WTC11 (cell line): ENCODE results near the gene ERVK3-1. TPM values are rescaled to one million over a fixed set of nuclear protein-coding genes. Genes with fewer than 3 reads are reported as not detected.

Source experiments
- ATAC-seq: fragments of 200-7000 bp; cut with Tn5 transposase; 2 replicates; pipeline ENCODE4 v1.10.0; 2021; ENCODE audit warnings: mild to moderate bottlenecking, moderate library complexity
- CTCF ChIA-PET: fragments of 300-600 bp; sonication (Branson Sonifier 250); formaldehyde crosslinking; loops from one replicate; lab custom pipeline; 2021; ENCODE audit warnings: antibody characterized with exemption; lab: Charles Lee
- POLR2A ChIA-PET: fragments of 350-600 bp; sonication (Branson Sonifier 250); formaldehyde crosslinking; loops from one replicate; lab custom pipeline; 2021; ENCODE audit warnings: antibody characterized with exemption; lab: Charles Lee
- DNase-seq: peaks from one replicate; pipeline ENCODE4 v3.0.0; 2021; ENCODE audit warnings: low spot score
- H3K27ac Mint-ChIP-seq: 2 replicates; pipeline ENCODE4 v1.8.0; 2021; ENCODE audit warnings: mixed read lengths
- H3K27me3 Mint-ChIP-seq: 2 replicates; pipeline ENCODE4 v1.8.0; 2021; ENCODE audit warnings: low read depth, mild to moderate bottlenecking, moderate library complexity, mixed read lengths
- H3K36me3 Mint-ChIP-seq: 2 replicates; pipeline ENCODE4 v1.8.0; 2021; ENCODE audit warnings: mixed read lengths
- H3K4me1 Mint-ChIP-seq: 2 replicates; pipeline ENCODE4 v1.8.0; 2022; ENCODE audit warnings: mixed read lengths
- H3K4me3 Mint-ChIP-seq: 2 replicates; pipeline ENCODE4 v1.8.0; 2021; ENCODE audit warnings: mild to moderate bottlenecking, moderate library complexity, mixed read lengths
- H3K9me3 Mint-ChIP-seq: 2 replicates; pipeline ENCODE4 v1.8.0; 2021; ENCODE audit warnings: mixed read lengths
- GABPB1 ChIP-seq: sonication (generic); formaldehyde crosslinking; IDR thresholded peaks from 2 replicates; pipeline ENCODE4 v1.8.1; 2023; ENCODE audit warnings: mild to moderate bottlenecking, missing genetic modification reagents
- MYBL2 ChIP-seq: sonication (generic); formaldehyde crosslinking; IDR thresholded peaks from 2 replicates; pipeline ENCODE4 v1.8.1; 2023; ENCODE audit warnings: mild to moderate bottlenecking, moderate library complexity, missing genetic modification reagents
- PRRX2 ChIP-seq: fragments of 250-450 bp; sonication (Bioruptor Pico); IDR thresholded peaks from 2 replicates; pipeline ENCODE4 v1.8.0; 2021; ENCODE audit warnings: mild to moderate bottlenecking
- TEAD1 ChIP-seq: sonication (generic); formaldehyde crosslinking; IDR thresholded peaks from 2 replicates; pipeline ENCODE4 v1.8.0; 2022; ENCODE audit warnings: mild to moderate bottlenecking, missing genetic modification reagents
- ZNF121 ChIP-seq: sonication (generic); formaldehyde crosslinking; IDR thresholded peaks from 2 replicates; pipeline ENCODE4 v1.8.0; 2023; ENCODE audit warnings: missing genetic modification reagents
- total RNA-seq: library from RNA; stranded (reverse); gene quantifications from 3 replicates; pipeline ENCODE4 v1.2.3, GENCODE V29; 2021
- TF ChIP-seq, protein P1 (sequence below): fragments of 250-450 bp; sonication (Bioruptor Pico); IDR thresholded peaks from 2 replicates; pipeline ENCODE4 v1.9.0; 2021; ENCODE audit warnings: moderate library complexity, mild to moderate bottlenecking, inconsistent platforms, borderline replicate concordance
- TF ChIP-seq, protein P2 (sequence below): sonication (generic); formaldehyde crosslinking; IDR thresholded peaks from 2 replicates; pipeline ENCODE4 v1.8.0; 2023; ENCODE audit warnings: missing genetic modification reagents
- TF ChIP-seq, protein P3 (sequence below): sonication (generic); formaldehyde crosslinking; IDR thresholded peaks from 2 replicates; pipeline ENCODE4 v1.8.0; 2022; ENCODE audit warnings: mild to moderate bottlenecking, missing genetic modification reagents
- TF ChIP-seq, protein P4 (sequence below): fragments of 250-450 bp; sonication (Bioruptor Pico); IDR thresholded peaks from 2 replicates; pipeline ENCODE4 v2.1.2; 2022; ENCODE audit warnings: mild to moderate bottlenecking, moderate library complexity
- TF ChIP-seq, protein P5 (sequence below): sonication (generic); formaldehyde crosslinking; IDR thresholded peaks from 2 replicates; pipeline ENCODE4 v1.8.1; 2022; ENCODE audit warnings: mild to moderate bottlenecking, moderate library complexity, missing genetic modification reagents
- TF ChIP-seq, protein P6 (sequence below): sonication (generic); formaldehyde crosslinking; IDR thresholded peaks from 2 replicates; pipeline ENCODE4 v1.8.0; 2023; ENCODE audit warnings: missing genetic modification reagents, mild to moderate bottlenecking, borderline replicate concordance

ERVK3-1 gene
- total RNA-seq, 1 experiment from 2014 or later: 26.0 TPM

DNA sequence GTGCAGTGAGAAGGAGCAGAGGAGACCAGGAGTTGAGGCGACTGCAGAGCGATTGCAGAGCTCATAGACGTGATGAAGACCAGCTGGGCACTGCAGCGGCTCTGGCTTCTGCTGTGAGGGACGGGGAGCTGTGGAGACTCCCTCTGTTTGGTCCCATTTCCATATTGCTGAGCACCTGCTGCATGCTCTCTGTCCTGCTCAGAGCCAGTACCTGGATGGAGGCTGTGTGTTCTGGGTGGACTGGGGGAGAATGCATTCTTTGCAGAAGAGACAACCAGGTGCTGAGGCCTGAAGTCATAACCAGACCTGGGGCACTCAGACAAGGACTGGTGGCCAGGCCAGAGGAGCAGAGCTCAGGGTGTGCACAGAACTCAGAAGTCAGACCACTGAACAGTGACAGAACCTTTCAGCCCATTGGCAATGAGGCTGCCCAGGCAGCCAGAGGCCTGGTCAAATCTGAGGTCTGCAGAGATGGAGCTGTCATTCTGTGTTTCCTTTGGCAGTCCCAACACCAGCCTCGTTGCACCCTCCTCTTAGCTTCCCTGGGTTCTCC lies 49.4 kb downstream of the ERVK3-1 start (continued):
- TF ChIP-seq, protein P1, sequence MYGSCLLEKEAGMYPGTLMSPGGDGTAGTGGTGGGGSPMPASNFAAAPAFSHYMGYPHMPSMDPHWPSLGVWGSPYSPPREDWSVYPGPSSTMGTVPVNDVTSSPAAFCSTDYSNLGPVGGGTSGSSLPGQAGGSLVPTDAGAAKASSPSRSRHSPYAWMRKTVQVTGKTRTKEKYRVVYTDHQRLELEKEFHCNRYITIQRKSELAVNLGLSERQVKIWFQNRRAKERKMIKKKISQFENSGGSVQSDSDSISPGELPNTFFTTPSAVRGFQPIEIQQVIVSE (CRISPR knock-in tag): no peak
- TF ChIP-seq GABPB1 (CRISPR knock-in tag) (no peak), ZNF121 (CRISPR knock-in tag) (no peak), PRRX2 (CRISPR knock-in tag) (no peak)
- TF ChIP-seq, protein P2, sequence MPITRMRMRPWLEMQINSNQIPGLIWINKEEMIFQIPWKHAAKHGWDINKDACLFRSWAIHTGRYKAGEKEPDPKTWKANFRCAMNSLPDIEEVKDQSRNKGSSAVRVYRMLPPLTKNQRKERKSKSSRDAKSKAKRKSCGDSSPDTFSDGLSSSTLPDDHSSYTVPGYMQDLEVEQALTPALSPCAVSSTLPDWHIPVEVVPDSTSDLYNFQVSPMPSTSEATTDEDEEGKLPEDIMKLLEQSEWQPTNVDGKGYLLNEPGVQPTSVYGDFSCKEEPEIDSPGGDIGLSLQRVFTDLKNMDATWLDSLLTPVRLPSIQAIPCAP (CRISPR knock-in tag): no peak
- TF ChIP-seq, all 79 proteins: peak for 0

DNA sequence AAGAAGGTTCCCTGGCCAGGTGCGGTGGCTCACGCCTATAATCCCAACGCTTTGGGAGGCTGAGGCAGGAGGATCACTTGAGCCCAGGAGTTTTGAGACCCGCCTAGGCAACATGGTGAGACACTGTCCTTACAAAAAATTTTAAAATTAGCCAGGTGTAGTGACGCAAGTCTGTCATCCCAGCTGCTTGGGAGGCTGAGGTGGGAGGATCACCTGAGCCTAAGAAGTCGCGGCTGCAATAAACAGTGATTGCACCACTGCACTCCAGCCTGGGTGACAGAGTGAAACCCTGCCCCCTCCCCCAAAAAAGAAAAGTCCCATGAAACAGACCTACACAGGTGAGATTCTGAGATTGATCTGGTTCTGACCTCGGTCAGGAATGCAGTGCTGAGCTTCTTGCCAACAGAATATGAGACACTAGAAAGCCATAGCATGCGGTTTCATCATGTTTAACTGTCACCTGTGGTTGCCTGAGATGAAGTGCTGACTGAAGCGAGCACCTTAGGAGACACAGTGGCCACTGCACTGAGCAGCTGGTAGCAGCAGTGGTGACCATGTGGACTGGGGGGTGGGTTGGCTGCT lies 50.1 kb downstream of the ERVK3-1 start:
- H3K27me3 Mint-ChIP-seq: peaks cover 12% of the 10 kb centered on the region
- no peaks in the 10 kb centered on the region for H3K9me3 Mint-ChIP-seq
- TF ChIP-seq MYBL2 (CRISPR knock-in tag): no peak
- TF ChIP-seq, protein P3, sequence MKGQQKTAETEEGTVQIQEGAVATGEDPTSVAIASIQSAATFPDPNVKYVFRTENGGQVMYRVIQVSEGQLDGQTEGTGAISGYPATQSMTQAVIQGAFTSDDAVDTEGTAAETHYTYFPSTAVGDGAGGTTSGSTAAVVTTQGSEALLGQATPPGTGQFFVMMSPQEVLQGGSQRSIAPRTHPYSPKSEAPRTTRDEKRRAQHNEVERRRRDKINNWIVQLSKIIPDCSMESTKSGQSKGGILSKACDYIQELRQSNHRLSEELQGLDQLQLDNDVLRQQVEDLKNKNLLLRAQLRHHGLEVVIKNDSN (CRISPR knock-in tag): no peak
- TF ChIP-seq, protein P4, sequence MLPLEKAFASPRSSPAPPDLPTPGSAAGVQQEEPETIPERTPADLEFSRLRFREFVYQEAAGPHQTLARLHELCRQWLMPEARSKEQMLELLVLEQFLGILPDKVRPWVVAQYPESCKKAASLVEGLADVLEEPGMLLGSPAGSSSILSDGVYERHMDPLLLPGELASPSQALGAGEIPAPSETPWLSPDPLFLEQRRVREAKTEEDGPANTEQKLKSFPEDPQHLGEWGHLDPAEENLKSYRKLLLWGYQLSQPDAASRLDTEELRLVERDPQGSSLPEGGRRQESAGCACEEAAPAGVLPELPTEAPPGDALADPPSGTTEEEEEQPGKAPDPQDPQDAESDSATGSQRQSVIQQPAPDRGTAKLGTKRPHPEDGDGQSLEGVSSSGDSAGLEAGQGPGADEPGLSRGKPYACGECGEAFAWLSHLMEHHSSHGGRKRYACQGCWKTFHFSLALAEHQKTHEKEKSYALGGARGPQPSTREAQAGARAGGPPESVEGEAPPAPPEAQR (CRISPR knock-in tag): no peak
- TF ChIP-seq, protein P5, sequence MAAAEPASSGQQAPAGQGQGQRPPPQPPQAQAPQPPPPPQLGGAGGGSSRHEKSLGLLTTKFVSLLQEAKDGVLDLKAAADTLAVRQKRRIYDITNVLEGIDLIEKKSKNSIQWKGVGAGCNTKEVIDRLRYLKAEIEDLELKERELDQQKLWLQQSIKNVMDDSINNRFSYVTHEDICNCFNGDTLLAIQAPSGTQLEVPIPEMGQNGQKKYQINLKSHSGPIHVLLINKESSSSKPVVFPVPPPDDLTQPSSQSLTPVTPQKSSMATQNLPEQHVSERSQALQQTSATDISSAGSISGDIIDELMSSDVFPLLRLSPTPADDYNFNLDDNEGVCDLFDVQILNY (CRISPR knock-in tag): no peak
- TF ChIP-seq TEAD1 (CRISPR knock-in tag): no peak
- TF ChIP-seq, protein P6, sequence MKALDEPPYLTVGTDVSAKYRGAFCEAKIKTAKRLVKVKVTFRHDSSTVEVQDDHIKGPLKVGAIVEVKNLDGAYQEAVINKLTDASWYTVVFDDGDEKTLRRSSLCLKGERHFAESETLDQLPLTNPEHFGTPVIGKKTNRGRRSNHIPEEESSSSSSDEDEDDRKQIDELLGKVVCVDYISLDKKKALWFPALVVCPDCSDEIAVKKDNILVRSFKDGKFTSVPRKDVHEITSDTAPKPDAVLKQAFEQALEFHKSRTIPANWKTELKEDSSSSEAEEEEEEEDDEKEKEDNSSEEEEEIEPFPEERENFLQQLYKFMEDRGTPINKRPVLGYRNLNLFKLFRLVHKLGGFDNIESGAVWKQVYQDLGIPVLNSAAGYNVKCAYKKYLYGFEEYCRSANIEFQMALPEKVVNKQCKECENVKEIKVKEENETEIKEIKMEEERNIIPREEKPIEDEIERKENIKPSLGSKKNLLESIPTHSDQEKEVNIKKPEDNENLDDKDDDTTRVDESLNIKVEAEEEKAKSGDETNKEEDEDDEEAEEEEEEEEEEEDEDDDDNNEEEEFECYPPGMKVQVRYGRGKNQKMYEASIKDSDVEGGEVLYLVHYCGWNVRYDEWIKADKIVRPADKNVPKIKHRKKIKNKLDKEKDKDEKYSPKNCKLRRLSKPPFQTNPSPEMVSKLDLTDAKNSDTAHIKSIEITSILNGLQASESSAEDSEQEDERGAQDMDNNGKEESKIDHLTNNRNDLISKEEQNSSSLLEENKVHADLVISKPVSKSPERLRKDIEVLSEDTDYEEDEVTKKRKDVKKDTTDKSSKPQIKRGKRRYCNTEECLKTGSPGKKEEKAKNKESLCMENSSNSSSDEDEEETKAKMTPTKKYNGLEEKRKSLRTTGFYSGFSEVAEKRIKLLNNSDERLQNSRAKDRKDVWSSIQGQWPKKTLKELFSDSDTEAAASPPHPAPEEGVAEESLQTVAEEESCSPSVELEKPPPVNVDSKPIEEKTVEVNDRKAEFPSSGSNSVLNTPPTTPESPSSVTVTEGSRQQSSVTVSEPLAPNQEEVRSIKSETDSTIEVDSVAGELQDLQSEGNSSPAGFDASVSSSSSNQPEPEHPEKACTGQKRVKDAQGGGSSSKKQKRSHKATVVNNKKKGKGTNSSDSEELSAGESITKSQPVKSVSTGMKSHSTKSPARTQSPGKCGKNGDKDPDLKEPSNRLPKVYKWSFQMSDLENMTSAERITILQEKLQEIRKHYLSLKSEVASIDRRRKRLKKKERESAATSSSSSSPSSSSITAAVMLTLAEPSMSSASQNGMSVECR (CRISPR knock-in tag): no peak
- H3K36me3 Mint-ChIP-seq: no peaks in the 10 kb centered on the region
- DNase-seq: no peak
- no peak overlapping the region for H3K4me3 Mint-ChIP-seq
- ChIA-PET CTCF (interaction anchor here (1.0 to 1.2 kb wide), 2 partner anchors 10 to 25 kb away, joined by 3 to 4 read pairs; no protein-coding TSS in a partner anchor), POLR2A (no interaction called here)
- peaks cover 4% of the 10 kb centered on the region; the same call in 1 of the 2 replicates for H3K4me1 Mint-ChIP-seq
- no peak overlapping the region for H3K27ac Mint-ChIP-seq
- no peak for ATAC-seq
